ENCODE measurements around the gene VMO1. TPM values are rescaled to one million over a fixed set of nuclear protein-coding genes. Genes with fewer than 3 reads are reported as not detected.

Gene VMO1
- polyA plus RNA-seq, 3 donors: 0.54 to 2.1 (median 0.79) TPM

DNA sequence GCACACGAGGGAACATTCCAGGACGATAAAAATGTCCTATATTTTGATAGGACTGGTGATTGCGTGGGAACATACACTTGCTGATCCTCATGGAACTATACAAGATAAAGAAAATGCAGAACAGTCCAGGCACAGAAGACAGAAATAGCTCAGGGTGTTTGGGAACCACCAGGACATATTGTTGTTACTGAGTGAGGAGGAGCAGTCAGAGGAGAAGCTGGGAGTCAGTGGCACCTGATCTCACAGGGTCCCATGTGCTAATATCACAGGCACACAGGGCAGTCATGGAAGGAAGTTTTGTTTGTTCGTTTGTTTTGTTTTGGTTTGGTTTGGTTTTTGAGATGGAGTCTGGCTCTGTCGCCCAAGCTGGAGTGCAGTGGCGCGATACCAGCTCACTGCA, 26.5 kb upstream of the VMO1 start:
- Histone ChIP-seq H3K9me3 (replicated peaks in 1 of 2; ENCODE audit: control insufficient read depth in 1 of 2, insufficient read depth in 1 of 2, low read length in 2 of 2) (no peaks in the 10 kb centered on the region), H2AFZ (ENCODE audit: insufficient read depth, low read depth, low read length, poor library complexity, severe bottlenecking) (no peak overlapping the region), H4K20me1 (ENCODE audit: insufficient read depth, low read length) (peaks cover 18% of the 10 kb centered on the region), H3K79me2 (ENCODE audit: insufficient read depth, low read length) (no peaks in the 10 kb centered on the region), H3K9ac (ENCODE audit: insufficient read depth, low read length, poor library complexity, severe bottlenecking) (no peak overlapping the region), H3K4me3 (replicated peaks in 1 of 3; ENCODE audit: low read depth in 2 of 3, low read length in 3 of 3) (no peak overlapping the region), H3K4me1 (ENCODE audit: control insufficient read depth in 1 of 2, insufficient read depth in 2 of 2, low read length in 2 of 2) (peaks cover 5 to 7% of the 10 kb centered on the region in 2 donors), H3K27ac (ENCODE audit: low read depth in 1 of 2, low read length in 2 of 2) (no peak overlapping the region), H3K27me3 (ENCODE audit: control insufficient read depth in 2 of 2, insufficient read depth in 2 of 2, low read length in 2 of 2) (peaks cover 0 to 11% of the 10 kb centered on the region in 2 donors), H3K36me3 (replicated peaks in 1 of 2; ENCODE audit: control insufficient read depth in 1 of 2, insufficient read depth in 2 of 2, low read length in 2 of 2) (peaks cover 35 to 69% of the 10 kb centered on the region in 2 donors), H3K4me2 (replicated peaks; ENCODE audit: extremely low read depth, low read length, poor library complexity, severe bottlenecking) (no peak overlapping the region)
- no peak overlapping the region for H3K4me3 Mint-ChIP-seq
- intact Hi-C loops (cut with micrococcal nuclease): loop anchor here in 1 of 2 donors (10.0 kb wide), 1 partner anchor 72 kb away; no protein-coding TSS in a partner anchor
- peaks cover 17% of the 10 kb centered on the region for H3K4me1 Mint-ChIP-seq
- peaks cover 69 to 75% of the 10 kb centered on the region in 2 donors for H3K36me3 Mint-ChIP-seq
- TF ChIP-seq, protein P1, sequence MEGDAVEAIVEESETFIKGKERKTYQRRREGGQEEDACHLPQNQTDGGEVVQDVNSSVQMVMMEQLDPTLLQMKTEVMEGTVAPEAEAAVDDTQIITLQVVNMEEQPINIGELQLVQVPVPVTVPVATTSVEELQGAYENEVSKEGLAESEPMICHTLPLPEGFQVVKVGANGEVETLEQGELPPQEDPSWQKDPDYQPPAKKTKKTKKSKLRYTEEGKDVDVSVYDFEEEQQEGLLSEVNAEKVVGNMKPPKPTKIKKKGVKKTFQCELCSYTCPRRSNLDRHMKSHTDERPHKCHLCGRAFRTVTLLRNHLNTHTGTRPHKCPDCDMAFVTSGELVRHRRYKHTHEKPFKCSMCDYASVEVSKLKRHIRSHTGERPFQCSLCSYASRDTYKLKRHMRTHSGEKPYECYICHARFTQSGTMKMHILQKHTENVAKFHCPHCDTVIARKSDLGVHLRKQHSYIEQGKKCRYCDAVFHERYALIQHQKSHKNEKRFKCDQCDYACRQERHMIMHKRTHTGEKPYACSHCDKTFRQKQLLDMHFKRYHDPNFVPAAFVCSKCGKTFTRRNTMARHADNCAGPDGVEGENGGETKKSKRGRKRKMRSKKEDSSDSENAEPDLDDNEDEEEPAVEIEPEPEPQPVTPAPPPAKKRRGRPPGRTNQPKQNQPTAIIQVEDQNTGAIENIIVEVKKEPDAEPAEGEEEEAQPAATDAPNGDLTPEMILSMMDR (IDR thresholded peaks at IDR 0.05): no peak
- 91% methylated on average over 6 of the region's 7 CpGs for WGBS (ENCODE audit: insufficient coverage)
- H3K9me3 Mint-ChIP-seq: peaks cover 0 to 4% (median 2%) of the 10 kb centered on the region in 7 donors
- H3K27me3 Mint-ChIP-seq (ENCODE audit: low read depth in 3 of 3): peaks cover 14 to 22% (median 19%) of the 10 kb centered on the region in 3 donors
- no peak for DNase-seq
- no peak overlapping the region for H3K27ac Mint-ChIP-seq

DNA sequence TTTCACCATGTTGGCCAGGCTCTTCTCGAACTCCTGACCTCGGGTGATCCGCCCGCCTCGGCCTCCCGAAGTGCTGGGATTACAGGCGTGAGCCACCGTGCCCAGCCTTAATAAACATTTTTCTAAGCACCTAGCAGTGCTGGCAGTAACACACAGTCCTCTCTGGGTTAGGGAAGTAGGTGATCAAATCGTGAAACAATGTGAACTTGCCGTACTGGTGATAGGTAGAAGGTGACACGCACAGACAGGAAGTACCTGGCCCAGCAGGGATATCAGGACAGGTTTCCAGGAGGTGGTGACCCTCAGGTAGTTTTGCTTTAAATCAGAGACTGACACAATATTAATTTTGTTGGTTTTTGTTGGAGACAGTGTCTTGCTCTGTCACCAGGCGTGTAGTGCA, 25.3 kb upstream of the VMO1 start:
- H3K27me3 ChIP-seq (ENCODE audit: control insufficient read depth in 2 of 2, insufficient read depth in 2 of 2, low read length in 2 of 2): peaks cover under 1 to 14% of the 10 kb centered on the region in 2 donors
- intact Hi-C loops (cut with micrococcal nuclease): loop anchor here in 1 of 2 donors (10.0 kb wide), 1 partner anchor 73 kb away; no protein-coding TSS in a partner anchor
- peaks cover 19% of the 10 kb centered on the region for H3K4me1 Mint-ChIP-seq
- DNase-seq: no peak
- no peaks in the 10 kb centered on the region for H3K9me3 ChIP-seq (replicated peaks in 1 of 2; ENCODE audit: control insufficient read depth in 1 of 2, insufficient read depth in 1 of 2, low read length in 2 of 2)
- no peaks in the 10 kb centered on the region for H3K79me2 ChIP-seq (ENCODE audit: insufficient read depth, low read length)
- H3K4me1 ChIP-seq (ENCODE audit: control insufficient read depth in 1 of 2, insufficient read depth in 2 of 2, low read length in 2 of 2): peaks cover 8 to 10% of the 10 kb centered on the region in 2 donors
- H3K36me3 Mint-ChIP-seq: peaks cover 62 to 67% of the 10 kb centered on the region in 2 donors
- H2AFZ ChIP-seq (ENCODE audit: insufficient read depth, low read depth, low read length, poor library complexity, severe bottlenecking): no peak overlapping the region
- H3K9me3 Mint-ChIP-seq: peaks cover 0 to 4% (median 2%) of the 10 kb centered on the region in 7 donors
- TF ChIP-seq, protein P1 (IDR thresholded peaks at IDR 0.05): no peak
- H3K27ac Mint-ChIP-seq: peak overlapping the region in 1 of 7 donors; percentile 64
- peaks cover 28 to 57% of the 10 kb centered on the region in 2 donors for H3K36me3 ChIP-seq (replicated peaks in 1 of 2; ENCODE audit: control insufficient read depth in 1 of 2, insufficient read depth in 2 of 2, low read length in 2 of 2)
- no peak overlapping the region for H3K27ac ChIP-seq (ENCODE audit: low read depth in 1 of 2, low read length in 2 of 2)
- no peak overlapping the region for H3K4me2 ChIP-seq (replicated peaks; ENCODE audit: extremely low read depth, low read length, poor library complexity, severe bottlenecking)
- peaks cover 19% of the 10 kb centered on the region for H4K20me1 ChIP-seq (ENCODE audit: insufficient read depth, low read length)
- WGBS (ENCODE audit: insufficient coverage): 88% methylated on average over 3 of the region's 12 CpGs
- H3K4me3 ChIP-seq (replicated peaks in 1 of 3; ENCODE audit: low read depth in 2 of 3, low read length in 3 of 3): no peak overlapping the region
- H3K4me3 Mint-ChIP-seq: no peak overlapping the region
- H3K9ac ChIP-seq (ENCODE audit: insufficient read depth, low read length, poor library complexity, severe bottlenecking): no peak overlapping the region
- peaks cover 16 to 24% (median 23%) of the 10 kb centered on the region in 3 donors for H3K27me3 Mint-ChIP-seq (ENCODE audit: low read depth in 3 of 3)
